Activated naive CD4-positive, alpha-beta T cell treated with anti-CD3 and anti-CD28 coated beads, Interleukin-2, amount 50 U/mL, for 72 hours (primary cell): ENCODE measurements around the gene SIKE1. TPM values are rescaled to one million over a fixed set of nuclear protein-coding genes. Genes with fewer than 3 reads are reported as not detected.
"Not testable (repeated sequence)": the region's sequence is repeated elsewhere in the genome, so short reads cannot be mapped to it uniquely, and the experiment has no call there.

Experiments
- ATAC-seq, 2 donors: fragments of 150-1000 bp; cut with Tn5 transposase; 2 replicates each; pipeline ENCODE4 v1.10.0; 2021; ENCODE audit warnings: mild to moderate bottlenecking in 2 of 2, moderate library complexity in 2 of 2
- DNase-seq, 2 donors: peaks; one replicate each; pipeline ENCODE4 v3.0.0; 2021 to 2022; ENCODE audit warnings: low spot score in 2 of 2
- H3K27ac Mint-ChIP-seq, 2 donors: one replicate each; pipeline ENCODE4 v1.8.0; 2022; ENCODE audit warnings: mild to moderate bottlenecking in 2 of 2, mixed read lengths in 2 of 2
- H3K36me3 Mint-ChIP-seq, 2 donors: one replicate each; pipeline ENCODE4 v1.8.0; 2022; ENCODE audit warnings: mixed read lengths in 2 of 2
- H3K9me3 Mint-ChIP-seq, 2 donors: one replicate each; pipeline ENCODE4 v1.8.0; 2022; ENCODE audit warnings: mixed read lengths in 2 of 2
- total RNA-seq, 2 donors: library from RNA; stranded (reverse); gene quantifications; one replicate each; pipeline ENCODE4 v1.2.3, GENCODE V29; 2022

The SIKE1 gene
- total RNA-seq, 2 donors from 2014 or later, result 61.1 to 76.0 TPM

DNA sequence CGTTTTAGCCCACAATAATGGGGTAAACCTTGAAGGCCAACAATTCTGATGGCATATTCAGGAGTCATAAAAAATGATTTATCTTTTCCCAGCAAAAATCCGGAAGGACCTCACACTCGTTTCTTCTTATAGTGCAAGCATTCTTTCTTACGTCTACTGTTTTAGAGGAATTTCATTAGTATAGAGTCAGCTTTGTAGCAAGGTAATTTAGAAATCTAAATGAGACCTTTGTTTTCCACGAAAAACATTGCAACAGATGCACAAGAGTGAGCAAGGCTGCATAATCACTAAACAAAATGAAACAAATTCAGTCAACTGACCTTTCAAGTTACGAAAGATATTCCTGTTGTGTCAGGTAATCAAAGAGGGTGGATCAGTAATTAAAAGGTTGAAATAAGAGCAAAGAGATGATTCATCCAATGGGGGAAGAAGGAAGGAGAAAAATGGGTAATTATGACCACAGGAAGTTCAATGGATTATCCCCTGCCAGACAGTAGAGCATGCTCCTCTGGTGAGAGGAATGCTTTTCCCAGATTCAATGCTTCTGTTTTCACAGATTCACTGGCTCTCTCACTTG lies 22.1 kb downstream of the SIKE1 start:
- H3K27ac Mint-ChIP-seq, result peak overlapping the region; percentile 100
- peaks cover 6 to 10% of the 10 kb centered on the region in 2 donors for H3K9me3 Mint-ChIP-seq
- peaks cover 19 to 44% of the 10 kb centered on the region in 2 donors for H3K36me3 Mint-ChIP-seq
- DNase-seq (no peak), ATAC-seq (no peak)

DNA sequence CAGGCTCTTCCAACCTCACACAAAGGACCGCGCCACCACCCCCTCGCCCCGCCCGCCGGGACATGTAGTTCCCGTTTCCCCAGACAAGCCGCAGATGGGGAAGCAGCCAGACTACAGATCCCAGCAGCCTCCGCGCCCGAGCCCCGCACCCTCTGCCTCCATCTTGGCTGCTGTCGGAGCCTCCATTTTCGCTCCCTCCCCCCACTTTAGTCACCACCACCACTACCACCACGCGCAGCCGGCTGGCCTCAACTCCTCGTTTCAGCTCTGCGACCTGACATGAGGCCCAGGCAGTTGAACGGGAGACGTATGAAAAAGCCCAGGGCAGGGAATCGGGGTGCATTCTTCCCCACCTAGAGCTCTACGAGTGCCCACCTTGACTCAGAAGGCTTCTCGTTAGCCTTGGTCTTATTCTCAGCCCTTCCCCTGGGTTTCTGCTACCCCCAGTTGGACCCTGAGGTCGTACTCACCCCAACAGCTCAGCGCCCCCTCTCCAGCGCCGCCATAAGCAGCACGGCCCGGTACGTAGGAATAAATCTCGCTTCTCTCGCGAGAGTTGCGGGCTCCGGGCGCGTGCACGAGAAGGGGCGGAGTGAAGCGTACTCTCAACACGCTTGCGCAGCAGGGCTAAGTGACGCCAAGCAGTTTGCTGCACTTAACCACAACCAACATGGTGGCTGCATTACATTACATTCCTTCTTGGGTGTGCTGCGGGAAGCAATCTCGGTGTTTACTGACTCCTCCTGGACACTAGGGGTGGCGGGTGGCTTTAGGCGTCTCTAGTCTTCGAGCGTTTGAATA lies 22.8 kb downstream of the SIKE1 start, which contains the start of gene CSDE1:
Gene CSDE1 (minus strand): TSS at position 530 of the 801 bp plus-strand sequence. CDS start 18,094 bp downstream, outside the sequence.
- Mint-ChIP-seq H3K9me3 (peaks cover 4 to 6% of the 10 kb centered on the region in 2 donors), H3K27ac (peak within 1 kb of the TSS; percentile 100), H3K36me3 (peaks cover 19 to 37% of the 10 kb centered on the region in 2 donors)
- ATAC-seq (peak; percentile 84 to 88), DNase-seq (peak; percentile 94 to 96)

DNA sequence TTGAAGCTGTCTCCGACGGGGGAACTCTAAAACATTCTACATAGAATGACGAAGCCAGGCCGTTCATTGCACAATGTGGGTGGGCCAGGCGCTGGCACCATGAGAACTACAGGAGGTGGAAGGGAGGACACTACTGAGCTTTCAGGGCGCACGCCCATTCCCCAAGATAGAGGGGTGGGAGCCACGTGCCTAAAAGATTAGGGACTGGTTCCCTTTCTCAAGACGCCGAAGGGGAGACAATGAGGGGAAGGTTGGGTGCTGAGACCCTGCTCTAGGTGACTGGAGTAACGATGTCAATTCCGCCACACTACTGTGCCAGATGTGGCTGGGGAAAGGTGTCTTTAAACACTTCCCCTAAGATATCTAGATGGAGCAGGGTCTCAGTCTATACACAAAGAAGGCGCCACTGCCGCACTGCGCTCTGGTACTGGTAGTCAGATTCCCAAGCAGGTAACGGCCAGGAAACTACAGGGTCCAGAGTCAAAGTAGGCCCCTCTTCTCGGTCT lies 23.5 kb downstream of the SIKE1 start:
- peak overlapping the region; percentile 100 for H3K27ac Mint-ChIP-seq
- peaks cover 19 to 37% of the 10 kb centered on the region in 2 donors for H3K36me3 Mint-ChIP-seq
- peak; percentile 2 to 13 for ATAC-seq
- no peak for DNase-seq
- H3K9me3 Mint-ChIP-seq, result peaks cover 4 to 6% of the 10 kb centered on the region in 2 donors

DNA sequence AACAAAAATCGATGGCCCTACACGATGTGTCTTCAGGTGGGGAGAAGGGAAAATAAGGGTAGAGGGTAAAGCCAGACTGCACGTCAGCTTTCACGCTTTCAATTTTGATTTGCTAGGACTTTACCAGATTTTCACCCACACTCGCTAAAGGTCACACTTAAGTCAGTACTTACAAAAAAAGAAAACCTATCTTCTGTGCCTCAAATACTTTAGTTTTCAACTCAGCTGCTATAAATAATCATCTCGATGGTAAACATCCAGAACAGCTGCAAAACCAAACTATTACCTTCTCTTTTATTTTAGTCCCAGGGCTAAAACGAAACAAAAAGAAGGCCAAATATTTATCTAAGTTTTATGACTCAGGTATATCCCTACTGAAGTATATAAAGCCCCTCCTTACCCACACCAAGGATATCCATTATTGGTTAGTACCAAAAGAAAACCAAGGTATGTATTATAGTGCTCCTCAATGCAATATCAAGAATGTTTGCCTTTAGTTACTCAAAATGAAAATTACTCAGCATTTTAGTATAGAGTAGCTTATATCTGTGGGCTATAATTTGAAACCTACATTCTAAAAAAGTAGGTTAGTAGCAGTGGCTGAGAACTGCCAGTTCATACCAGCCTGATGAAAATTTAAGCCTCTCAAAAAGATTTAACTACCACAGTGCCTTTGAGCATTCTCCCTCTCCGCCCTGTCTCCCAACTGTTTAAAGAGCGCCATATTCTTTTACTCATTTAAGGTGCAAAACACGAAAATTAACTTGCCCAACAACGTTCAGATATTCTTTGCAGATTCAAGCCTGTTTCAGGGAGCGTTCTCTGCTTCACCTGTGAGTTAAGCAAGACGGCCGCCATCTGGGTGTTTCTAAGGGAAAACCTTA lies 24.2 kb downstream of the SIKE1 start:
- no peak for DNase-seq
- Mint-ChIP-seq H3K36me3 (peaks cover 19 to 37% of the 10 kb centered on the region in 2 donors), H3K9me3 (peaks cover 4 to 6% of the 10 kb centered on the region in 2 donors), H3K27ac (peak overlapping the region; percentile 100)
- peak; percentile 11 to 40 for ATAC-seq

DNA sequence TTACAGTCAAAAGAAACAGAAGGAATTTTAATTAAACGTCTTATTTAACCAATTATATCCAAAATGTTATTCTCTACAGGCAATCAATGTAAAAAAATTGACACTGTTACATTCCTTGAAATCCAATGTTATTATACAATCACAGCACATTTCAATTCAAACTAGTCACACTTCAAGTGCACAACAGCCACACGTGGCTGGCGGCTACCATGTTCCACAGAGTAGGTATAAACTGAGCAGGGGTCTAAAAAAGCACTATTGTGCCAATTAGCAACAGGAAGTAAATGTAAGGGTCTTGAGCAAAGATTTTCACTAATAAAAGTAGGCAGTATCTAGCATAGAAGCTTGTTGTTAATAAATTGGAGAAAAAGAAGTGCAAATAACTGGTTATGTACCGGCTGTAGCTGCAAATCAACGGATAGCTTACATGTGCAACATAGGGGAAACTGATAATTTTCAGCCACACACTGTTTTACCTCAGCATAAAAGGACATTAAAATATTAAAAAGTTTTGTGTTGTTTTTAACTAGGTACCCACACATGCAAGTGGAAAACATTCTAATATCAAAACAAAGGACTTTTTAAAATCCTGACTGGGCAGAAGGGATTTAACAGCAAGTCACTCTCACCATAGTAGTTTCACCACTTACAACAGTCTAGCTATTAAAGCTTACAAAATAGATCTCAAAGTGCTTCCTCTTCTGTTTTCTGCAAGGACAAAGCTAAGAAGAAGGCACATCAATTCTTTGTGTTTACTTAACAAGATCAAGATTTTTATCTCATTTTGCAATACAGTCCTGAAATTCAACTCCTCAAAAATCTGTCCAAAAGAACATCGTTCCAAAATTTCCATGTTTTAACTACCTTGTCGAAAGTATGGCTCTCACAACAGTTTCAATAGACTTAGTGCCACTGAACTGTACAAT lies 25.2 kb downstream of the SIKE1 start:
- Mint-ChIP-seq H3K36me3 (peaks cover 19 to 37% of the 10 kb centered on the region in 2 donors), H3K9me3 (peaks cover 4 to 6% of the 10 kb centered on the region in 2 donors), H3K27ac (peak overlapping the region; percentile 69 to 100)
- DNase-seq, result no peak
- no peak for ATAC-seq

DNA sequence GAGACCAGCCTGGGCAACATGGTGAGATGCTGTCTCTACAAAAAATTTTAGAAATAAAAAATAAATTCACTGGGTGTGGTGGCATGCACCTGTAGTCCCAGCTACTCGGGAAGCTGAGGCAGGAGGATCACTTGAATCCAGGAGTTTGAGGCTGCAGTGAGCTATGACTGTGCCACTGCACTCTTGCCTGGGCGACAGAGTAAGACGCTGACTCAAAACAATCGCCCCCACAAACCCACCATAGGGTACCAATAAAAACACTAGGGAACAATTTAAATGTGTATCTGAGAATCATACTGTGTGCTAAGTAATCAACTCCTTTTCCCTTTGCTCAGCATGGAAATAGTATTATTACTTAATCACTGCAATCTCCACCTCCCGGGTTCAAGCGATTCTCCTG lies 26.8 kb downstream of the SIKE1 start:
- H3K9me3 Mint-ChIP-seq, ATAC-seq: not testable (repeated sequence)
- H3K27ac Mint-ChIP-seq, result peak overlapping the region; percentile 37 to 38
- H3K36me3 Mint-ChIP-seq, result peaks cover 20 to 38% of the 10 kb centered on the region in 2 donors
- peak in 1 of 2 donors; percentile 24 for DNase-seq

DNA sequence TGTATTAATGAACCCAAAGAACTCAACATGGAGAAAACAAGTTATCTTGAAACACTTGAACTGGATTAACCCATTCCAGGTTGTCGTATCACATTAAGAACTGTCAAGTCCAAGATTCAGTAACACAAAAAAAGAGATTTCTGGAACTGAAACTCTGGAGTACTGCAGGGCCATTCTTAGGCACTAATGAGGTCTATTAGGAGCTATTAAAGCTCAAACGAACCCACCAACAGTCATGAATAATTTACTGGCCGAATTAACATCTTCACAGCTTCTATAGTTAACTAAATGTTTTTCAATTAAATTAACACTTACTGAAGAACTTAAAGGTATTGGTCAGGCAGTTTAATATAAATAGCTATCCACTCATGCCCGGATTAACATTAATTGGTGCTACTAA lies 27.3 kb downstream of the SIKE1 start:
- peaks cover 0 to 2% of the 10 kb centered on the region in 2 donors for H3K9me3 Mint-ChIP-seq
- peaks cover 22 to 38% of the 10 kb centered on the region in 2 donors for H3K36me3 Mint-ChIP-seq
- DNase-seq (no peak), ATAC-seq (no peak)
- no peak overlapping the region for H3K27ac Mint-ChIP-seq

DNA sequence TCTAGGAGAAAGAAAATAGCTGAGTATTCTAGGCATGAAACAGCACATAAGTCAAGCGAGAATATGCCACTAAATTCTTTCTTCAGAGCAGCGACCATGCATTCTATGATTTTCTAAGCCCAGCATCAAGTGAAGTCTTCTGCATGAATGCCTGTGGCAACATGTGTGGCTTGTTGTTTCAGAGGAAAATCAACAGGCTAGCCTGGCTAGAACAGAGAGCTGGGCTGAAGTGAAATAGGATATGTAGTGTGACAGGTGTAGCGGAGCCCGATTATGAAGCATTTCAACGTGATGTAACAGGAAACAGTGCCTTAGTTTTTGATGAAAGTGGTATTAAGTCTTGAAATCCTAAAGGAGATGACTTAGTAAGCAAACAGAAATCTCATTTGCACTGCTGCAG lies 29.7 kb downstream of the SIKE1 start:
- Mint-ChIP-seq H3K9me3 (no peaks in the 10 kb centered on the region), H3K27ac (no peak overlapping the region), H3K36me3 (peaks cover 8 to 25% of the 10 kb centered on the region in 2 donors)
- DNase-seq (no peak), ATAC-seq (no peak)

DNA sequence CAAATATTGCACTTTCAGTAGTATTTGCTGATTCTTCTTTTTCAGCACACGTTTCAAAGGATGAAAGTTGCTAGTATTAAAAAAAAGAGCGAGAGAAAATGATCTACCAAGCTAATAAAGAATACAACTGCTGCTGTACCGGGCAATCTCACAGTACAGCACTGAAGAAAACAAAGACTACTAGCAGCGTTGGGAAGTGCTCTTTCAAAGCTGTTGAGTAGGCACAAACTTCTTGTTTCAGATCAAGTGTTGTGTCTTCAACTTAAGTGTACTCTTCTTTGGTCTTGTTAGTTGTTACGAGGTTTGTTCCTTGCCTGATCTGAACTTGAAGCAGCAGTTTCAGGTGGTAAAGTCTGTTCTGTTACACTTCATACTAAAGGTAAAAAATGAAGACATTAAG lies 30.6 kb downstream of the SIKE1 start:
- Mint-ChIP-seq H3K36me3 (peaks cover 8 to 17% of the 10 kb centered on the region in 2 donors), H3K27ac (no peak overlapping the region), H3K9me3 (no peaks in the 10 kb centered on the region)
- ATAC-seq (no peak), DNase-seq (no peak)

DNA sequence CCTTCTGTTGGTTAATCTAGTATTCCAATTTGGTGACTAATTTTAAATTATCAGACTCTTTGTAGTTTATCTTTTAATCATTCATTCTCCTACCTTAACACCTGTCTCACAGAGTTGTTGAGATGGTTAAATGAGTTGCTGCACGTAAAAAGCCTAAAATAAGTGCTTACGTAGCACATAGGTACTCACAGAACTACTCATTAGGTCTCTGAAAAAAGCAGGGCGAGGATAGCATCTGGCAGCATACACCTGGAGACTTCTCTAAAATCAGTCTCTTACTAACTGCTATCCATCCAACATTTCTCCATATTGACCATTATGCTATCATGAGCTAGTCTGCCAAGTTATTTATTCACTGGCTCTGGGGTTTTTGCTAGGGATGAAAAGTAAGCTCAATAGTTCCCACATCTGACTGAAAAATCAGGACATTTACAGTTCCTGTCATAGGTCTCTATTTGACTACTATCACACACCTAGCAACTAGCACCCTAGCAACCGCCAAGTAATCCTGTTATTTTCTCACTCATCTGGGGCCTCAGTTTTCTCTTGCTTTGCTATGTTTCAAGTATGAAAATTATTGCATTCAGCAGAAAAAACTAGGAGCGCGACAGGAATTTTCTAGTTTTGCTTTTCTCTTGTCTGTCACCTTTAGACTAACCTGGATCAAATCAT lies 33.9 kb downstream of the SIKE1 start:
- Mint-ChIP-seq H3K9me3 (no peaks in the 10 kb centered on the region), H3K27ac (peak overlapping the region; percentile 41 to 89), H3K36me3 (peaks cover 8 to 36% of the 10 kb centered on the region in 2 donors)
- DNase-seq, result peak in 1 of 2 donors; percentile 17
- peak; percentile 77 to 89 for ATAC-seq

DNA sequence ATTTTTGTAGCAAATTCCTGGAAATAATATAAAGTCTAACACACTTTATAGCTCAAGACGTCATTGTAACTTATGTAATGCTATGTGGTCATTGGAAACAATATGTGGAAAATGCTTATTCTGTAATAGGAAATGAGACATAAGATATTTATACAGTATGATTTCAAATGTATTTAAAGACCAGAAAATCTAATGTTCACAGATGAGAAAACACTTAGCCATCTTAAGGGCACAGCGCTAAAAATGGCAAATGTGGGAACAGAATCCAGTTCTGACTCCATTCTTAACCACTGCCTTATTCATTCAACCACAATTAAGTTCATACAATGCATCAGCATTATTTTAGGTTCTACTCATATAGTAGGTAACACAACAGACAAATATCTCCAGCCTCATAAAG lies 35.2 kb downstream of the SIKE1 start:
- Mint-ChIP-seq H3K9me3 (no peaks in the 10 kb centered on the region), H3K36me3 (peaks cover 8 to 41% of the 10 kb centered on the region in 2 donors), H3K27ac (no peak overlapping the region)
- DNase-seq (no peak), ATAC-seq (peak; percentile 80 to 84)

DNA sequence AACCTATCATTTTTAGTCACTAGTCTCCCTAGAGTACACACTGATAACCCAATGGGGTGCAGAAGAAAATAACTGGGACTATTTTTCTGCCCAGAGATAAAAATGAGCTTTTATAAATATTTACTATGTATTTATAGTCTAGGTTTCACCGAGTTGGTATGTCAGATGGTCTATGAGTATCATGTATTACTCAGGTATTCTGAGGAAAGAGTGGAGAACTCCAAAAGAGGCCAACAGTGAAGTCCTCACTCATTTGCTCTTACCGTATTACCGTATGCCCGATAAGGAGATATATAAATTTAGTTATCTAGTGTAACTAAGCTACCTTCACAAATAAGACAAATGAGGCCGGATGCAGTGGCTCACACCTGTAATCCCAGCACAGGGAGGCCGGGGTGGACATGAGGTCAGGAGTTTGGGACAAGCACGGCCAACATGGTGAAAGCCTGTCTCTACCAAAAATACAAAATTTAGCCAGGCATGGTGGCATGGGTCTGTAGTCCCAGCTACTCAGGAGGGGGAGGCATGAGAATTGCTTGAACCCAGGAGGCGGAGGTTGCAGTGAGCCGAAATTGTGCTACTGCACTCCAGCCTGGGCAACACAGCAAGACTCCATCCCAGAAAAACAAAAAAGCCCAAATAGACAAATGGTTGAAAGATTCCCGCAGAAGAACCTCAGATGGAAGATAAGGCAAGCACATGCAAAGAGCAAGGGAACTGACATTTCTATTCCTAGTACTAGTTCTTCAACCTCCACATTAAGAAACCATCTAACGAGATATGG lies 38.3 kb downstream of the SIKE1 start:
- peaks cover 0 to 38% of the 10 kb centered on the region in 2 donors for H3K36me3 Mint-ChIP-seq
- H3K9me3 Mint-ChIP-seq, result no peaks in the 10 kb centered on the region
- ATAC-seq, result no peak
- no peak for DNase-seq
- H3K27ac Mint-ChIP-seq, result peak overlapping the region in 1 of 2 donors; percentile 41

DNA sequence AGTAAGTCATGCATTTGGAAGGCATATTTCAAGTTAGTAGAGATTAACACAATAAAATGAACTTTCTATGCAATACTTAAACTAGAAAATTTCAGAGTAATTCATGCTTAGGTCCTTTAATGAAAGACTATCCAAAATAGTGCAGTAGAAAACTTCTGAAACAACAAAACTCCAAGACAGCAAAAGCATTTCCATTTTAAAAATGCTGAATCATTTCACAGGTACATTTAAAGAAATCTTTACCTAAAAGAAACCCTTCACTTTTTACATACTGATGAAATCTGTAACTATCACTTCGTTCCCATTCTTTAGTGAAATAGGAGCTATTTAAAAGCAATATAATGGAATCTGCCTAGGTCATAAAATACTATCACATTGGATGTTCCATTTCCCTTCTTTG lies 40.2 kb downstream of the SIKE1 start:
- no peak for DNase-seq
- no peak overlapping the region for H3K27ac Mint-ChIP-seq
- H3K9me3 Mint-ChIP-seq, result no peaks in the 10 kb centered on the region
- peaks cover 11 to 42% of the 10 kb centered on the region in 2 donors for H3K36me3 Mint-ChIP-seq
- ATAC-seq, result no peak

DNA sequence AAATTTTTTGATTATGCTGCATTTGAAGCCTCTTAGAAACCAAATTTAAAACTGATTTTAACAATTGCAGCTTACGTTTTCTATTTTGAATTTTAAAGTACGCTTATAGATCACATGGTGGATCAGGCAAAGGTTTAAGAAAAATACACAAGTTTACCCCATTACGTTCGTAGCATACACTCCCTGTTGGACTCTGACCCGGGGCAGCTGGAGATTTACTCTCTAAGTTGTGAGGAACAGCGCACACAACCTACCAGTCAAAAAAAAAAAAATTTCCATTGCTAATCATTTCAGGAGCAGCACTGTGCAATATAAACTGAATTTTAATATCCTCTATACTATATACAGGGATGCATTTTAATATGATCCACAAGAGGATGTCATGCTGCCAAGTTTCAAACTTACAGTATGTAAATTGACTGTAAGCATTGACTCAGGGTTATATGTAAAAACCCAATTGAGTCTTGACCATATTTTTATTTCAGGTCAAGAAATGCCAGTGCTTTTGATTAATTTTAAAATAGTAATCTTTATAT lies 43.1 kb downstream of the SIKE1 start:
- Mint-ChIP-seq H3K9me3 (no peaks in the 10 kb centered on the region), H3K36me3 (peaks cover 11 to 30% of the 10 kb centered on the region in 2 donors), H3K27ac (peak overlapping the region in 1 of 2 donors; percentile 50)
- ATAC-seq (no peak), DNase-seq (no peak)
